Activated CD4-positive, alpha-beta T cell treated with anti-CD3 and anti-CD28 coated beads, Interleukin-2, amount 10 ng/mL, durations not matched to agents 24 days and 14 days (primary cell): Measurements from ENCODE around the gene GDNF. TPM values are rescaled to one million over a fixed set of nuclear protein-coding genes. Genes with fewer than 3 reads are reported as not detected.

Experiments
- DNase-seq: peaks from one replicate; pipeline ENCODE4 v3.0.0; 2022
- H3K27ac Mint-ChIP-seq: one replicate; pipeline ENCODE4 v1.8.0; 2022; ENCODE audit warnings: mild to moderate bottlenecking, mixed read lengths
- H3K27me3 Mint-ChIP-seq: one replicate; pipeline ENCODE4 v1.8.0; 2022; ENCODE audit warnings: mixed read lengths
- H3K36me3 Mint-ChIP-seq: one replicate; pipeline ENCODE4 v1.8.0; 2022; ENCODE audit warnings: low read depth, mild to moderate bottlenecking, mixed read lengths
- H3K4me1 Mint-ChIP-seq: one replicate; pipeline ENCODE4 v1.8.0; 2021; ENCODE audit warnings: mixed read lengths
- H3K4me3 Mint-ChIP-seq: one replicate; pipeline ENCODE4 v1.8.0; 2022; ENCODE audit warnings: mild to moderate bottlenecking, moderate library complexity, mixed read lengths
- H3K9me3 Mint-ChIP-seq: one replicate; pipeline ENCODE4 v1.8.0; 2021; ENCODE audit warnings: mixed read lengths
- intact Hi-C: fragments of 100-400 bp; cut with micrococcal nuclease; formaldehyde crosslinking; loops from one replicate; pipeline ENCODE4 v1.15.1; 2023
- total RNA-seq: library from RNA; stranded (reverse); gene quantifications from 2 replicates; pipeline ENCODE4 v1.2.3, GENCODE V29; 2022

Gene GDNF
- total RNA-seq, 1 donor from 2014 or later = 0.16 TPM

DNA sequence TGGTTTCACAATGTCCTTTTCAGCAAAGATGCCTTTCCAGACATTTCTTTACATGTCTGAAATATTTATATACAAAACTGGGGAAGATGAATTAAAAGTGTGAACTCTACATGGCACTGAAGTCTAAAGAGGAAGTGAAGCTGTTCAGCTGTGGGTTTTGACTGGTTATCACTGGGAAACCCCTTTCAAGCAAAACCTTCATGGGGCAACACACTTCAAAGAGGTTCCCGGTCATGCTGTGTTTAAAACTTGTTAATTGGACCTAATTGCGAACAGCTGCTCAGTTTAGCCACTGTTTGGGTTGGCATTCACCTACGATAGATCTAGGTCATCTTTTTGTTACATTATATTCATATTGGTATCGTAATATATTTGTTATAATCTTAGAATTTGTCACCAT, 20.0 kb upstream of the GDNF start:
- H3K9me3 Mint-ChIP-seq = no peaks in the 10 kb centered on the region
- H3K36me3 Mint-ChIP-seq = no peaks in the 10 kb centered on the region
- intact Hi-C loops = no loop called here
- no peak overlapping the region for H3K27ac Mint-ChIP-seq
- no peak overlapping the region for H3K4me3 Mint-ChIP-seq
- peaks cover 3% of the 10 kb centered on the region for H3K27me3 Mint-ChIP-seq
- H3K4me1 Mint-ChIP-seq = no peaks in the 10 kb centered on the region
- no peak for DNase-seq

DNA sequence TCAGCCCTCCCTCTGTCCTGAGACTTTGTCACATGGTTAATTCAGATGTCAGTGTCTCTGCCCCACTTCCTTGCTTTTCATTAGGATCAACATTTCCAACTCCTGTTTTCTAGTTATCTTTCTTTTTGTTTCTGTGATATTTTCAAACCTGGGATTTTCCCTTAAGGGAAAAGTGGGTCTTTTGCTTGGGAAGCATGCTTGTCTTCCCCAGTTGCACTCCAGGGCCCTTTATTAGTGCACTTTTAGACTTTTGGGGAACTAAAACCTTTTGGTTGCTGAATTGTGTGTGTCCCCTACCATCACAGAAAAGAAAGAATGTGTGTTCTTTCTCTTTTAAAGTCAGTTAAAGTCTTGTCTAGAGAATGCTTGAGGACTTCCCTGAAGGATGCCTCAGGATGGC, 18.4 kb upstream of the GDNF start:
- Mint-ChIP-seq H3K4me1 (no peaks in the 10 kb centered on the region), H3K4me3 (no peak overlapping the region), H3K27me3 (peaks cover 4% of the 10 kb centered on the region), H3K36me3 (no peaks in the 10 kb centered on the region), H3K27ac (no peak overlapping the region), H3K9me3 (no peaks in the 10 kb centered on the region)
- intact Hi-C loops = no loop called here
- DNase-seq = no peak

DNA sequence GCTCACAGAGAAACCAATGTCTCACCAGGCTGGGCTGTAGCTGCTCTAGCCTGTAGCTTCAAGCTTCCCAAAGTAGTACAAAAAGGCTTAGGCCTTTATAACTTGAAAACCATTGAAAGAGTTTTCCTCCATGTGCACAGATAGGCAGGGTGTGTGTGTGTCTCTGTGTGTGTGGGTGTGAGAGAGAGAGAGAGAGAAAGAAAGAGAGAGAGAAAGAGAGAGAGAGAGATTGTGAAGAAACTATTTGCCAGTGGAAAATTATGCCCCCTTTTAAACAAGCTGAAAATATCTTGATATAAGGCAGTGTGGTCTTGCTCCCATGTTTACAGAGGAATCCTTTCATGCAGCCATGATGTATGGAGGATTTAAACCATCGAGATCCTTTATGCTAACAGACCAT, 17.9 kb upstream of the GDNF start:
- intact Hi-C loops = no loop called here
- no peaks in the 10 kb centered on the region for H3K36me3 Mint-ChIP-seq
- no peak for DNase-seq
- peaks cover 5% of the 10 kb centered on the region for H3K27me3 Mint-ChIP-seq
- no peak overlapping the region for H3K27ac Mint-ChIP-seq
- no peaks in the 10 kb centered on the region for H3K4me1 Mint-ChIP-seq
- H3K4me3 Mint-ChIP-seq = no peak overlapping the region
- no peaks in the 10 kb centered on the region for H3K9me3 Mint-ChIP-seq

DNA sequence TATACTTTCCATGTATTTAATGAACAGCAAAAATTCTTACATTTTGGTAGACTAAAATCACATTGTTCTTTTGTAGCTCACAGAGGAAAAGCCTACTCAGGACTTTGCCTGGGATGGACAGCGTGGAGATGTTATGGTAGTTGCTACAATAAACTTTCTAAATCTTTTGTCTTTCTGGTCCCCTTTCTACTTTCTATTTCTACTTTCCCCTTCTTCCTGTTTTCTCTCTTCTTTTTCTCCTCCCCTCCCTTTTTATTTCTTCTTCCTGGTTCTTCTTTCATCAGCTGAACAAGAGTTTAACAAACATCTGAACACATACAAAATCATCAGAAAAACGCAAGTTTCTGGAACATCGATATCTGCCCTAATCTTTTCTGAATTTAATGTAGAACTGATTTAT, 15.6 kb upstream of the GDNF start:
- no peaks in the 10 kb centered on the region for H3K9me3 Mint-ChIP-seq
- DNase-seq = no peak
- H3K4me3 Mint-ChIP-seq = no peak overlapping the region
- peaks cover 5% of the 10 kb centered on the region for H3K27me3 Mint-ChIP-seq
- intact Hi-C loops = no loop called here
- no peak overlapping the region for H3K27ac Mint-ChIP-seq
- no peaks in the 10 kb centered on the region for H3K36me3 Mint-ChIP-seq
- H3K4me1 Mint-ChIP-seq = no peaks in the 10 kb centered on the region

DNA sequence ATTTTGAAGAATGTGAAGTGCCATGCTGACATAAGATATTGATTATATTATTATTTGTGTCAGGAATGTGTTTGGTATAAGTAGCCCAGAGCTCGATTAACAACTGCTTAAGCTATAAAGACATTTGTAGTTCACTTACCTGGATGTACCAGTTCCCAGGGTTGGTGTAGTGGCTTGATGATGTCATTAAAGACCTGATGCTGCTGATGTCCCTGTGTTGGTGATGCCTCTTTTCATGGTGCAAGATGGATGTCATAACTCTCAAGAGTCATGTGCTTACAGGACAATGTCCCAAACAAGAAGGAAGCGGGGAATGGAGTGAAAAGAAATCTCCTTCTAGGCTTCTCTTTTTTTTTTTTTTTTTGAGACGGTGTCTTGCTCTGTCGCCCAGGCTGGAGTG, 11.5 kb upstream of the GDNF start:
- no peaks in the 10 kb centered on the region for H3K4me1 Mint-ChIP-seq
- H3K27ac Mint-ChIP-seq = no peak overlapping the region
- H3K9me3 Mint-ChIP-seq = no peaks in the 10 kb centered on the region
- H3K27me3 Mint-ChIP-seq = peaks cover 16% of the 10 kb centered on the region
- no peaks in the 10 kb centered on the region for H3K36me3 Mint-ChIP-seq
- intact Hi-C loops = no loop called here
- no peak for DNase-seq
- no peak overlapping the region for H3K4me3 Mint-ChIP-seq

DNA sequence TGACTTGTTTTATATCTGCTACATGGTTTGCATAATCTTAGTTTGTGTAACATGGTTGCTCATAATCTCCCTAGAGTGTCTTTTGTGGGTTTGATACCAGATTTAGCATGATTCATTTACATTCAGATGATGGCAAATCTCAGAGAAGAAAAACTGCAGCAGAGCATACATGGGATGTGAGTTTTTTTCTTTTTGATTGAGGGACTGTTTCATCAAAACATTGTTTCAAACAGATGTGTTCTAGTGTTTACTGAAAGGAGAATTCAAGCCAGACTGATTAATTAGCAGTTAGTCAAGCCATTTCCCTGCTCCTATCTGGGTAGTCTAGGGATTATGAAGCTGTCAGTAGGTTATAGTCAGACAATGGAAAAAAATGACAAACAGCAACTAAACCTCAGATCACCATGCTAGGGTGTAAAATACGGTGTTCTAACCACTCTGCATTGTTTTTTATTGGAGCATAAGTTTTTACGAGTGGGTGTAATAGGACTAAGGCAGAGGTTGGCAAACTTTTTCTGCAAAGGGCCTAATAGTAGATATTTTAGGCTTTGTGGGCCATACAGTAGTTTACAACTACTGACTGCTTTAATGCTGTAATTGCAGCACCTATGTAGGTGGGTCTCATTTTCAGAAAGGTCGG, 10.5 kb upstream of the GDNF start:
- peaks cover 18% of the 10 kb centered on the region for H3K27me3 Mint-ChIP-seq
- no peaks in the 10 kb centered on the region for H3K36me3 Mint-ChIP-seq
- intact Hi-C loops = no loop called here
- H3K27ac Mint-ChIP-seq = no peak overlapping the region
- H3K4me1 Mint-ChIP-seq = no peaks in the 10 kb centered on the region
- no peaks in the 10 kb centered on the region for H3K9me3 Mint-ChIP-seq
- no peak for DNase-seq
- H3K4me3 Mint-ChIP-seq = no peak overlapping the region

DNA sequence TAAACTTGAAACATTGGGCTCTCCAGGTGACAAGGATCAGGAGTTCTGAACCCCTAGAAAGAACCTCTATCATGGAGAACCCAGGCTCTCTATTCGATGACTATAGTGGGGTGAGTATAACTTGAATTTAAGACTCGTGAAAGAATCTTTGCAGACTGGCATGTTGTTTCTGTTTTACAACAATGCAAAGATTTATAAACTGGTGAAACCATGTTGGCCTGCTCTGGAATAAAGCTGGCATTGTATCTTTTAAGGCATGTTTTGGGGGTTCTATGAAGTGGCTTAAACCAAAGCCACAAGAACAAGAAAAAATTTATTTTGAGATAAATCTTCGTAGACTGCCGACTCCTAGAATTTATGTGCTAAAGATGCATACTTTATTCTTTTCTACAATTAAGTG, 9.8 kb upstream of the GDNF start:
- Mint-ChIP-seq H3K4me3 (no peak overlapping the region), H3K27ac (no peak overlapping the region), H3K4me1 (no peaks in the 10 kb centered on the region), H3K36me3 (no peaks in the 10 kb centered on the region), H3K27me3 (peaks cover 22% of the 10 kb centered on the region), H3K9me3 (no peaks in the 10 kb centered on the region)
- DNase-seq = no peak
- intact Hi-C loops = no loop called here

DNA sequence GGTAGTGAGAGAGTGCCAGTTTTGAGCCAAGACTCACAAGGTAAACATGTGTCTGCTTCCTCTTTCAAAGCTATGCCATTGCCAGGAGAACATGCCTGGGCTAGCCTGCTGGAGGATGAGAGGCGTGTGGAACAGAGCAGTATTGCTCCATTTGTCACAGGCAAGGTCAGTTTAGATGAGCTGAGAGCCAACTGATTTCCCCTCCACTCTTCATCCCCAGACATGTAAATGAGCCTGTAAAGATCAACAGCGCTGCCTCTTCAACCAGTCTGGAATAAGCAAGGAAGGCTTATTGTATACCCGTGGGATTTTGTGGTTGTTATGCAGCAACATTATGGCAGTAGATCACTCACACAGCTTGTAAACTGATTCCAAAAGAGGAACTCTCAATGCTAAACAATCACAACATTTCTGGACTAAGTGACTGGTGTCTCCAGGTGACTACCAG, 8.2 kb upstream of the GDNF start:
- Mint-ChIP-seq H3K9me3 (no peaks in the 10 kb centered on the region), H3K27me3 (peaks cover 32% of the 10 kb centered on the region), H3K27ac (no peak overlapping the region), H3K36me3 (no peaks in the 10 kb centered on the region), H3K4me3 (no peak overlapping the region), H3K4me1 (no peaks in the 10 kb centered on the region)
- intact Hi-C loops = no loop called here
- DNase-seq = no peak

DNA sequence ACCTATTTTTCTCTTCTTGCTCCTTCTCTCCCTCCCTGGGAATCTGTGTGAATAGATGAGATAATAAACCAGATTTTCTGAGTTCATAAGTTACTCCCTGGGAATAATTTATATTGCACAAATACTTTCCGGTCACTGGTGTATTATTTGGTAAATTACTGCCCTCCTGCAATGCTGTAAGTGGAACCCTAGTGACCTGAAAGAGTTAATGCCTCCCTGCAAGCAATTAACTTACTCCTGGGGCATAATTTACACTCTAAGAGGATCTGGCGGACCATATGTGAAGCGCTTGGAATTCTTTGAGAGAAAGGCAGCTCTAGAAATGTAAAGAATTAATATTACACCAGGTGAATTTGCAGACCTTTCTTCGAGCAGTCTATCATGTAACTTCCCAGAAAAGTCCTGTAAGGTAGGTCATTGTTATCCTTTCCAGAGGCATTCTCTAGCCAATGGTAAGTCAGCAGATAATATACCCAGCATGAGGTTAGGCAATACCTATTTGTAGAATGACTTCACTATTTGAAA, 7.0 kb upstream of the GDNF start:
- Mint-ChIP-seq H3K27ac (no peak overlapping the region), H3K27me3 (peaks cover 42% of the 10 kb centered on the region), H3K9me3 (no peaks in the 10 kb centered on the region), H3K36me3 (no peaks in the 10 kb centered on the region), H3K4me1 (no peaks in the 10 kb centered on the region), H3K4me3 (no peak overlapping the region)
- no peak for DNase-seq
- intact Hi-C loops = no loop called here

DNA sequence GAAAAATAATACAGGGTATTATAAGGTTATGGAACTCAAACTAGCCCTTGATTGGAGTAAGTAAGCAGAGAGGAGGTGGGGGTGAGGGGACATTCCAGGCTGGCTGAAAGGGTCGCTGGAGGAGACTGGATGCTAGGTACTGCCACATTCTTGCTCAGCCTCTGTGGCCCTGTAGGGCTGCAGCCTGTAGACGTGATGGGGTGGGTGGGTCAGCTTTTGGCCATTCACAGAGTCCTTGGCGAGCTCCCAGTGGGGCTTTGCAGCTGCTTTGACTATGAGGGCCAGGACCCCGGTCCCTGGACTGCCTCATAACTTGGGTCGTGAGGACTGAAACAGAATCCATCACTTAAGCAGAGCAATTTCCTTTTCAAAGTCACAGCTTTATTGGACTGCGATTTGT, 4.2 kb upstream of the GDNF start:
- DNase-seq = no peak
- no peaks in the 10 kb centered on the region for H3K36me3 Mint-ChIP-seq
- no peak overlapping the region for H3K27ac Mint-ChIP-seq
- H3K4me1 Mint-ChIP-seq = peaks cover 3% of the 10 kb centered on the region
- no peak overlapping the region for H3K4me3 Mint-ChIP-seq
- no peaks in the 10 kb centered on the region for H3K9me3 Mint-ChIP-seq
- H3K27me3 Mint-ChIP-seq = peaks cover 52% of the 10 kb centered on the region
- intact Hi-C loops = no loop called here

DNA sequence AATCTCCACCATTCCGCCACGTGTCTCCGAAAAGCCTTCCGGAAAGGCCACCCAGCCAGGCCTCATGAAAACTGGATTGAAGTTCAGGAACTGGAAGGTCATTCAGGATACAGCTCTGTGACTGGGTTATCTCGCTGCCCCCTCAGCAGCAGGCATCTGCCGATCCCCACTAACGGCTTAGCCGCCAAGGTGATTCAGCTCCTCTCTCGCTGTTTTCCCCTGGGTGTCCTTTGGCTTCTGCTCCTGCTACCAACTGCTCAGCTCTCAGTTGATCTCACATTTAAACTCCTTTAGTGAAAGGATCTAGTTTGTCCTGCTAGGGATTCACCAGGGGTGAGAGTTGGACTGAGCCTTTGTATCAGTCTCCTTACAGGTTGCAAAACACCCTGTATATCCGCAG, 2.2 kb upstream of the GDNF start:
- Mint-ChIP-seq H3K27ac (no peak overlapping the region), H3K9me3 (no peaks in the 10 kb centered on the region), H3K27me3 (peaks cover 65% of the 10 kb centered on the region), H3K4me1 (peaks cover 17% of the 10 kb centered on the region), H3K4me3 (no peak overlapping the region), H3K36me3 (no peaks in the 10 kb centered on the region)
- intact Hi-C loops = no loop called here
- DNase-seq = no peak

DNA sequence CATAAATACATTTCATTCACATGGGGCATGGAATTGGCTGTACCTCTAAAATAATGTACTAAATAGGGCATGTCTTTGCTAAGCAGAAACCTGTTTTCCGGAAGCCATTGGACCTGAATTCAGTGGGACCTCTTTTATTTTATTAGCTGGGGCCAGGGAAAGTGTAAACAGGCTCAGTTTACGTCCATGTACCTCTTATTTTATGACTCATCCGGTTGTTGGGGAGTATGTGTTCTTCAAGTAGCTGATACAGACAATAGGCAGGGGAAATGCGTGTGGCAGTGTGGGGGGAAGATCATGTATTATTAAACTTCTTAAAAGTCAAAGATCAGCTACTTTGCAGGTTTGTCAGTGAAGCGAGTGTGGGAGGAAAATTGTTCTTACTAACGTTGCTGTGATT, 1.4 kb upstream of the GDNF start:
- Mint-ChIP-seq H3K4me3 (no peak overlapping the region), H3K27me3 (peaks cover 69% of the 10 kb centered on the region), H3K36me3 (no peaks in the 10 kb centered on the region), H3K27ac (no peak overlapping the region), H3K4me1 (peaks cover 18% of the 10 kb centered on the region), H3K9me3 (no peaks in the 10 kb centered on the region)
- intact Hi-C loops = no loop called here
- no peak for DNase-seq

DNA sequence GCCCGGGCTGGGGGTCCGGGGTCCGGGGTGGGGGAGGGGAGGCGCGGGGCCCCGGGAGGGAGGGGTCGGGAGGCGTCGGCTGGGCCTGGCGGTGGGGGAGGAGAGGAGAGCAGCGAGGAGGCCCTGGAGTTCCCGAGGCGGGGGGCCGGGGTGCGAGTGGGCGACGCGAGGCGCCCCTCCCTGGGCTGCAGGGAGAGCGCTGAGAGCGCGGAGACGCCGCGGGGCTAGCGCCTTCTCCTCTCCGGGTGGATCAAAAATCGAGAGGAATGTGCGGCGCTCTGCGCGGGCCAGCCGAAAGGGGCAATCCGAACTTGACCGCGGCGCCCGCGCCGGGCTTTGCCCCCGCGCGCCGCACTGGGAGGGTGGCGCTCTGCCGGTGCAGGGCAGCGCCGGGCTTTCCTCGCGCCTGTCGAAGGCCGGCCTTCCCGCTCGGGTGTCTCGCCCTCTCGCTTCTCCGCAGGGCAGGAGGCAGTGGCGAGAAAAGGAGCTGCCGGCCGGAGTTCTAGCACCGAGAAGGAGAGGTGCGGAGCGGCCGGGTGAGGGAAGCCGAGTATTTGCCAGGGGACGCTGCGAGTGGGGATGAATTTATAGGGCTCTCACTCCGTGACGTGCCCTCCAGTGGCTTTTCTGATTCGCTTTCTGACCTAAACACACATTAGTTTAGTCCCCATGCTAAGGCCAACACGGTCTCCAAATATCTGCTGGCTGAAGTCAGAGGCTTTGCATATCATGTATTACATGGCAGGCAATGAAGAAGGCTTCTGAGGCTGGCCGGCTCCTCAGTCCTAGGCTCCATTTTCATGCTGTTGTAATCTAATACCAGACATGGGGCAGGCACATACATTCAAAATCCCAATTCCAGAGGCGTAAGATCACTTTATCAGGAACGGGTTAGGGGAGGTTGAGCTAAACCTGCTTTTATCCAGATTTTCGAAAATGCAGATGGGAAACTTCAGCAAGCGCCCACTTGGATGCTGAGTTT, 503 bp upstream of the GDNF start:
- Mint-ChIP-seq H3K4me1 (peaks cover 22% of the 10 kb centered on the region), H3K36me3 (no peaks in the 10 kb centered on the region), H3K4me3 (no peak overlapping the region), H3K27ac (no peak overlapping the region), H3K9me3 (no peaks in the 10 kb centered on the region), H3K27me3 (peaks cover 77% of the 10 kb centered on the region)
- no peak for DNase-seq
- intact Hi-C loops = no loop called here

DNA sequence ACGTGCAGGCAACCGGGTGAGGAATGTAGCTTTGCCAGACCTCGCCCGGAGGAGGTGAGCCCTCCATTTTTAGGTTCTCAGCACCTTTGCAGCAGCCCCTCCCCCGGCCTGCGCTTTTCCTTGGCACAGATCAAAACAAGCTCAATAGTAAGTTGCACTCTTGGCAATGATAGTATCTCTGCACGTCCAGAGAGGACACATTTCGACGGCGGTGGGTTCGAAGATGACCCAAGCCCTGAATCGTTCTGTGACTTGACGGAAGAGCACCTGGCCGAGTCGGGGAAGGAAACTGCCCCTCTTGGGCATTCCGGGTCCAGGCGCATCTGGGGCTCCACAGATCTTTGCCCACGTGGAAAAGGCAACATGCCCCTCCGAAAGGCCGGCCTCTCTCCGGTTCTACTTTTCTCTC, 904 bp downstream of the GDNF start:
- Mint-ChIP-seq H3K36me3 (no peaks in the 10 kb centered on the region), H3K4me3 (peak overlapping the region; percentile 78), H3K27me3 (peaks cover 79% of the 10 kb centered on the region), H3K4me1 (peaks cover 22% of the 10 kb centered on the region), H3K27ac (no peak overlapping the region), H3K9me3 (no peaks in the 10 kb centered on the region)
- intact Hi-C loops = loop anchor here (5.0 kb wide), 1 partner anchor 418 kb away; the partner anchor contains the start of gene EGFLAM
- no peak for DNase-seq
